KMS-11 (cell line): ENCODE measurements around the gene COL13A1.

ENCODE experiments used
- H2AFZ ChIP-seq: fragments of 200-600 bp; sonication (generic); 2 replicates; pipeline ENCODE4 v1.6.1; 2016; ENCODE audit warnings: antibody characterized with exemption, mixed run types, low read depth
- H3K27ac ChIP-seq: fragments of 200-600 bp; sonication (generic); 2 replicates; pipeline ENCODE4 v1.6.1; 2016; ENCODE audit warnings: mild to moderate bottlenecking, mixed run types
- H3K27me3 ChIP-seq: fragments of 200-600 bp; sonication (generic); 2 replicates; pipeline ENCODE4 v1.6.1; 2017; ENCODE audit warnings: mild to moderate bottlenecking, low read depth, mixed run types, moderate library complexity; ENCODE audit not compliant: insufficient read depth
- H3K36me3 ChIP-seq: fragments of 200-600 bp; sonication (generic); 2 replicates; pipeline ENCODE4 v1.6.1; 2017; ENCODE audit warnings: mild to moderate bottlenecking, mixed run types; ENCODE audit not compliant: insufficient read depth
- H3K4me1 ChIP-seq: fragments of 200-600 bp; sonication (generic); 2 replicates; pipeline ENCODE4 v1.6.1; 2016; ENCODE audit warnings: mild to moderate bottlenecking, low read depth, mixed run types; ENCODE audit not compliant: poor library complexity, severe bottlenecking
- H3K4me2 ChIP-seq: fragments of 200-600 bp; sonication (generic); 2 replicates; pipeline ENCODE4 v1.7.0; 2016; ENCODE audit warnings: mild to moderate bottlenecking, mixed run types
- H3K4me3 ChIP-seq: fragments of 200-600 bp; sonication (generic); IDR thresholded peaks from 2 replicates; pipeline ENCODE4 v1.6.1; 2017; ENCODE audit warnings: low read depth, low read length, mixed read lengths; ENCODE audit not compliant: insufficient read depth
- H3K79me2 ChIP-seq: fragments of 200-600 bp; sonication (generic); 2 replicates; pipeline ENCODE4 v1.6.1; 2016; ENCODE audit warnings: low read depth, mixed run types; ENCODE audit not compliant: insufficient read depth
- H3K9ac ChIP-seq: fragments of 200-600 bp; sonication (generic); 2 replicates; pipeline ENCODE4 v1.6.1; 2016; ENCODE audit warnings: mild to moderate bottlenecking, mixed run types
- H4K20me1 ChIP-seq: fragments of 200-600 bp; sonication (generic); 2 replicates; pipeline ENCODE4 v1.6.1; 2016; ENCODE audit warnings: mild to moderate bottlenecking, mixed run types; ENCODE audit not compliant: insufficient read depth
- CTCF ChIP-seq: fragments of 200-600 bp; sonication (generic); conservative IDR thresholded peaks from 2 replicates; pipeline ENCODE4 v1.6.1; 2017; ENCODE audit warnings: low read depth, mild to moderate bottlenecking, antibody characterized with exemption, low read length, moderate library complexity, mixed read lengths

The COL13A1 gene

GRCh38 chr10:69913606-69914382 lies 112.1 kb downstream of the COL13A1 start:
- Histone ChIP-seq H3K27me3 (peaks cover 31% of the 10 kb centered on the region; the same call in 1 of the 2 replicates), H4K20me1 (no peaks in the 10 kb centered on the region), H3K27ac (no peak overlapping the region), H2AFZ (no peak overlapping the region), H3K36me3 (no peaks in the 10 kb centered on the region), H3K4me3 (no peak overlapping the region), H3K9ac (no peak overlapping the region), H3K4me2 (no peak overlapping the region), H3K79me2 (no peaks in the 10 kb centered on the region), H3K4me1 (no peaks in the 10 kb centered on the region)
- TF ChIP-seq CTCF = no peak

- peaks cover 31% of the 10 kb centered on the region; the same call in 1 of the 2 replicates for H3K27me3 ChIP-seq
- no peaks in the 10 kb centered on the region for H3K79me2 ChIP-seq
- TF ChIP-seq CTCF = peak; percentile 88
- no peak overlapping the region for H3K4me2 ChIP-seq
- H3K36me3 ChIP-seq = no peaks in the 10 kb centered on the region
- no peaks in the 10 kb centered on the region for H3K4me1 ChIP-seq
- no peaks in the 10 kb centered on the region for H4K20me1 ChIP-seq
- no peak overlapping the region for H2AFZ ChIP-seq
- H3K4me3 ChIP-seq = no peak overlapping the region
- H3K27ac ChIP-seq = no peak overlapping the region
- H3K9ac ChIP-seq = no peak overlapping the region
Observed at GRCh38 chr10:69914398-69915214, 112.9 kb downstream of the COL13A1 start.

- TF ChIP-seq CTCF = no peak
- H3K4me2 ChIP-seq = no peak overlapping the region
Observed at GRCh38 chr10:69915215-69915560, 113.5 kb downstream of the COL13A1 start.

GRCh38 chr10:69916118-69916517 lies 114.4 kb downstream of the COL13A1 start:
- no peak for TF ChIP-seq CTCF
- H3K27ac ChIP-seq = no peak overlapping the region
- no peaks in the 10 kb centered on the region for H3K79me2 ChIP-seq
- H4K20me1 ChIP-seq = no peaks in the 10 kb centered on the region
- peaks cover 29% of the 10 kb centered on the region; the same call in 1 of the 2 replicates for H3K27me3 ChIP-seq
- no peak overlapping the region for H3K9ac ChIP-seq
- H3K36me3 ChIP-seq = no peaks in the 10 kb centered on the region
- H2AFZ ChIP-seq = no peak overlapping the region
- H3K4me2 ChIP-seq = no peak overlapping the region
- no peak overlapping the region for H3K4me3 ChIP-seq
- H3K4me1 ChIP-seq = no peaks in the 10 kb centered on the region

More at GRCh38 chr10:69915215-69915560, 113.5 kb downstream of the COL13A1 start:
- Histone ChIP-seq H3K4me3 (no peak overlapping the region), H3K27ac (no peak overlapping the region), H3K4me1 (no peaks in the 10 kb centered on the region), H3K9ac (no peak overlapping the region), H4K20me1 (no peaks in the 10 kb centered on the region), H3K79me2 (no peaks in the 10 kb centered on the region), H3K27me3 (peaks cover 31% of the 10 kb centered on the region; the same call in 1 of the 2 replicates), H3K36me3 (no peaks in the 10 kb centered on the region), H2AFZ (no peak overlapping the region)
